SW480 (cell line): Measurements from ENCODE around the gene COL23A1.
"Not testable (repeated sequence)": the region's sequence is repeated elsewhere in the genome, so short reads cannot be mapped to it uniquely, and the experiment has no call there.

Source experiments
- DNase-seq: peaks from one replicate; pipeline ENCODE4 v3.0.0-alpha.2; 2016; ENCODE audit warnings: low spot score

COL23A1 gene

DNA sequence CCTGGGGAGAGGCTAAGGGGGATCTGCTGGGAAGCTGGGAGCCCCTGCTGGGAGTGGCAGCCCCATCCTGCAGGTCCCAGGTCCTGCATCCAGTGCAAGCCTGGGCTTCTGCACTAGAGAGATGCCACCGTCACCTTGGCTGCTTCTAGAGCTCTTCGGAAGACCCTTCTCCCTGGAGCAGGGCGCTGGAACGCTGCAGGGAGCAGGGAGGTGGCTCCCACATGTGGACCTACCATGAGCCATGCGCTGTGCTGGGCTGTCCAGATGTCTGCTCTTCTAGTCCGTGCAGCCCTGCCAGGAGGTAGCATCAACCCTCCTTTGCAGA, 266.7 kb downstream of the COL23A1 start:
- no peak for DNase-seq

DNA sequence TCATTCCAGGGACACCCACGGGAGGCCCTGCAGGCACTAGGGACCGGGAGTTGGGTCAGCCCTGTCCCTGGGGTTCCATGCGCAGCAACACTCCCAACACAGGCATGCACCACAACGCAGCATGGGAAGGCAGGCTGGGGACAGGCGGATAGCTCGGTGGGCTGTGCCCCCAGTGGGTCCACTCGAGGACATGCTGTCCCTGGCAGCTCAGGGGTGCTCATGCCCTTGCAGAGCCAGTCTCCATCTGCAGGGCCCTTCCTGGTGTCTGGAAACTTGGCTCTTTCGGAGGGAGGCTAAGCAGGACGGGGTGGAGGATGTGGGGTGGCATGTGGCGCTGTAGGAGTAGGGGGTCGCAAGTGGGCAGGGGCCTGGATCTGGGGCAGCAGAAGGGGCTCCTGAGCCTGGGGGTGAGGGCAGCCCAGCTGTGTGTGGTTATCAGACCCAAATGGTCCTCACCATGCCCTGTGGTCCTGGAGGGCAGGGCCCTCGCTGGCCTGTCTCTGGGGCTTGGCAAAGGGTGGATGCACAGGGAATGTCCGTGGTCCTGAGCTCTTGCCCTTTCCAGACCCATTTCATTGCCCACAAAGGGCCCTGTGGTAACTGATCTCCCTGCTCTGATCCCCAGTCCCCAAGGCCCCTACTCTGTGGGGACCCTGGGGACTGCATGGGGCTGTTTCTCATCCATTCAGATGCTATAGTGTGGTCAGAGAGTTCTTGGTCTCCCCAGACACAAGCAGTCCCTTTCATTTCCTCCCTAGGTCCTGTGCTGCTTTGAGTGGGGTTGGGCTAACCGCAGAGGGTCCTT, 267.3 kb downstream of the COL23A1 start:
- DNase-seq: no peak

DNA sequence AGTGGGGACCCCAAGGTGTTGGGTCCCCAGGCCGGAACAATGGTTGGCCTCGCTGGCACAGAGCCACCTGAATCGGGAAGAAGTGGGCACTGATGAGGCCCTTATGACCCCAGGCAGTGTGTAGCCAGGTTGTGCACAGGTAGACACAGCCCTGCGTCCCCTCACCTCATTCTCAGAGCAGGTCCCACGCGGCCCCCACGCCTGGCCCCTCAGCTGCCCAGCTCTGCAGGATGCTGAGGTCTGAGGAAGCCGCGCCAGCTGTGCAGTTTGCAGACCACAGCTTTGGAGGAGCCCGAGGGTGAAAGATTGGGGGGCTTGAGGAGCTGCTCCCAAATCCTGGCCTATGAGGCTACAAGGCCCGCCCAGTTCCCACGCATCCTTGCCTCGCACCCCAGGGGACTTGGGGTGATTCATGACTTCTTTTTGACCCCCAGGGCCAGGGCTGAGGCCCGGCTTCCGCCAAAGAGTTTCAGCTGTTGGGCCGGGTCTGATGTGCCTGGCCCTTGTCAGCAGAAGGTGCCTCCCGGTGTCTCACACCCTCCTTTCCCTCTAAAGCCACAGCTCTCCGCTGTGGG, 269.8 kb downstream of the COL23A1 start:
- DNase-seq: no peak

- no peak for DNase-seq
Observed at GRCh38 chr5:178319541-178320041, 270.6 kb downstream of the COL23A1 start.

DNA sequence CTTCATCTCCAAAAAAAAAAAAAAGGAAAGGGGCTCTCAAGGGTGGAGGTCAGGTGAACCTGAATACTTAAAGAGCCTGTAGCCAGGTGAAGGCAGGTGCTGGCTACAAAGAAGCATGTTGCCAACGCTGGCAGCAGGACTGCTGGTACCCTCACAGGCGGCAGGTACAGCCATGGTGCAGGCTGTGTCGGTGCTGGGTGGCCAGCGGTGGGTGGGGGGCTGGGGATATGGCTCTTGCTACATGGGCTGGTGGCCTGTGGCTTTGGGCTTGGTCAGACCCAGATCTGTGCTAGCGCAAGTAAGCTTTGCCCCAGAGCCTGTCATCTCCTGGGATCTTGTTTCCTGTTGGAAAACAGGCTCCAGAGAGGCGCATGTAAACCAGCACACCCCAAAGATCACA, 271.3 kb downstream of the COL23A1 start:
- no peak for DNase-seq

GRCh38 chr5:178318382-178318781, 271.8 kb downstream of the COL23A1 start:
- no peak for DNase-seq

DNA sequence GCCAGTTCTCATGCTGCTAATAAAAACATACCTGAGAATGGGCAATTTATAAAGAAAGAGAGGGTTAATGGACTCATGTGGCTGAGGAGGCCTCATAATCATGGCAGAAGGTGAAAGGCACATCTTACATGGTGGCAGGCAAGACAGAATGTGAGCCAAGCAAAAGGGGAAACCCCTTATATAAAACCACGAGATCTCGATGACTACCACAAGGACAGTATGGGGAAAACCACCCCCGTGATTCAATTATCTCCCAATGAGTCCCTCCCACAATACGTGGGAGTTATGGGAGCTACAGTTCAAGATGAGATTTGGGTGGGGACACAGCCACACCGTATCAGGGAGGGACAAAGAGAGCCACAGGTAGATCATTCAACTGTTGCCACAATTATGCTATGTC, 272.5 kb downstream of the COL23A1 start:
- DNase-seq: not testable (repeated sequence)

DNA sequence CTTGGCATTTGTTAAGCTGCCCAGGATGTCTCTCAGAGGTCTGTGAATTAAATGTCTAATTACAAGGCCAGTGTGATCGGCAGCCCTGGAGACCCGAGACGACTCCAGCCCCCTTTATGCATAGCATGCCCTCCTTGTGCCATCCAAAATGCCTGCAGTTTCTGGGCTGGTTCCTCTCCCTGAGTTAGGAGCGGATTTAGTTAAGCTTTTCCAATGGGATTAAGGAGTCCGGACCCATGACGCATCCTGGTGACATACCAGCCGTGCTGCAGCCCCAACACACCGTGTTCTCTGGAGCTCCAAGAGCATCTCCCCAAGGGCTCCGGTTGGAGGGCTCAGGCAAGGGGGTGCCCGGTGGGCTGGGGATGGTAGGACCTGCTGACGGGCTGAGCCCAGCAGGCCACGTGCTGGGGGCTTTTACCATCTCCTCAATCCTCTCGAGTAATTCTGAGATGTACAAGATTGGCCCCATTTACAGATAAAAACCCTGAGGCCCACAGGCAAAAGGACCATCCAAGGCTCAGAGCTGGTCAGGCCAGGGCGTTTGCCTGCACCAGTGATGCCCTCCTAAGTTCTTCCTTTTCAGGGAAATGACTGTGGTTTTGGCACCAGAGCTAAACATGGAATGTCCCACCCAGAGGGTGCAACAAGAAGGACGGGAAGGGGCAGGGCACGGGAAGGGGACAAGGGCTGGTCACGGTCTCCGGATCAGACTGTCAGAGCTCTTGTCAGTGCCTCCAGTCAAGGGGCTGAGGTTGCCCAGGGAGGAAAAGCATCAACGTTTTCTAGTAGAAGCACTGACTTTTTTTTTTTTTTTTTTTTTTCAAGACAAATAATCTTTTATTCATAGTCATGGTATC, 275.0 kb downstream of the COL23A1 start:
- DNase-seq: no peak

- DNase-seq: no peak
Observed at GRCh38 chr5:178314061-178314660, 276.0 kb downstream of the COL23A1 start.

- DNase-seq: no peak
Observed at GRCh38 chr5:178313316-178313715, 276.9 kb downstream of the COL23A1 start.

GRCh38 chr5:178312880-178313282, 277.3 kb downstream of the COL23A1 start:
- no peak for DNase-seq

- DNase-seq: no peak
Observed at GRCh38 chr5:178310130-178310865, 279.9 kb downstream of the COL23A1 start.

- no peak for DNase-seq
Observed at GRCh38 chr5:178309271-178310013, 280.8 kb downstream of the COL23A1 start.

- no peak for DNase-seq
Observed at GRCh38 chr5:178308541-178309092, 281.6 kb downstream of the COL23A1 start.

DNA sequence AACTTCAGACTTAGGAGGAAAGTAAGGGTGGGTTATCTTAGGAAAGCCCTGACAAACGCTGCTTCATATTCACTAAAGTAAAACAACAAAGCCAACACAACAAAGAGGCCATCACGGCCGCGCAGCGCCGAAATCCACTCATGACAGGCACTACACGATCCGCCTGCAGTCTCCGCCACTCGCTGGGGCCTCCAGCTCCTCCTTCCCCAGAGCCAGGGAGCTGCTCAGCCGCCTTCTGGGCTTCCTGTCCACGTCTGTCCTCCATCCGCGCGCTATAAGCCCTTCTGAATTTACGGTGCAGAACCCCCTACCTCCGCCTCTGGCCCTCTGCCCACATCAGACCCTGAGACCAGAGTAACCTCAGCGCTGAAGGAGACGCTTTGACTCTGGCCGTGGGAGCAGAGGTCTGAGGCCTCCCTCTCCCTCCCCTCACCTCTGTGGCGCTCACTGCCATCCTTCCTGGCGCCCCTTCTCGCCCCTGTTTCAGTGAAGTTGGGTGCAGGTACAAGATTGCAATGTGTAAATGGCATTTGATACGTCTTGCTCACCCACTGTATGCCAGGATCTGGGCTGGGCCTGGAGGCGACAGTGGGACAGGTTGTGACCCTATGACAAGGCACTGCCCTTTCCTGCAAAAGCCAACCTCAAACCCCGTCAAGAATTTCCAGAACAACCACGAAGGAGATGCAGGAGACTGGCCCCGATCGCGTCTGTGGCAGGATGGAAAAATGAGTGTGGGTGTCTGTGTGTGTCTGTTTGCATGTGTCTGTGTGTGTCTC, 282.7 kb downstream of the COL23A1 start:
- DNase-seq: peak; percentile 21

GRCh38 chr5:178306430-178307225, 283.6 kb downstream of the COL23A1 start:
- DNase-seq: no peak

DNA sequence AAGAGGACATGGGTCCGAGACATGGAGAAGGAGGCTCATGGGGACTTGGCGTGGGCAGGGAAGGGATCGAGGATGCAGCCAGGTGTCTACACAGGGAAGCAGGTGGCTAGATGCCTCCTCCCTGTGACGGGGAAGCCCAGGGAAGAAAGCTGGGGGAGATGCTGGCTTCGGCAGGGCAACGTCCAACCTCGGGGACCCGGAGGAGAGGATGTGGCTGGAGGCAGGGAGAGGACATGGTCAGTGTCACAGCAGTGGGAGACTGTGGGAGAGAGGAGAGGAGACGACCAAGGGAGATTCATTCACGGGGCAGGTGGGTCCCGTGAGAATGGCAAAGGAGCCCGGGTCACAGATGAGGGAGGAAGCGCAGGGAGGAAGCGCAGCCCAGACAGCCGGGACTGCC, 284.4 kb downstream of the COL23A1 start:
- DNase-seq: no peak

GRCh38 chr5:178304761-178305645, 285.2 kb downstream of the COL23A1 start:
- DNase-seq: no peak
